NOMO-1 (cell line): ENCODE data around the gene KSR2.
"Not testable (repeated sequence)": the region's sequence is repeated elsewhere in the genome, so short reads cannot be mapped to it uniquely, and the experiment has no call there.

Source experiments
- DNase-seq, 2 experiments: peaks; one replicate each; lab custom pipeline; 2025; ENCODE audit not compliant: unreplicated experiment in 2 of 2; lab: John Stamatoyannopoulos, UW

Gene KSR2

GRCh38 chr12:117968826-117969659, at the start of gene KSR2:
Gene KSR2 (minus strand): TSS chr12:117968990. CDS start chr12:117968255, 735 bp downstream.
- DNase-seq, result no peak

- DNase-seq, result no peak
Observed at GRCh38 chr12:118017926-118018325, 49.1 kb upstream of the KSR2 start.

GRCh38 chr12:118016424-118017264, 47.9 kb upstream of the KSR2 start, which contains the start of gene RFC5:
Gene RFC5 (plus strand): TSS chr12:118016703. CDS start chr12:118016828, 125 bp downstream.
- DNase-seq, result peak; percentile 94 to 96

- no peak for DNase-seq
Observed at GRCh38 chr12:118015944-118016343, 47.2 kb upstream of the KSR2 start.

GRCh38 chr12:118015306-118015705, 46.5 kb upstream of the KSR2 start:
- DNase-seq, result no peak

GRCh38 chr12:118013283-118013682, 44.5 kb upstream of the KSR2 start:
- no peak for DNase-seq

GRCh38 chr12:118011961-118012360, 43.2 kb upstream of the KSR2 start:
- DNase-seq, result no peak

- no peak for DNase-seq
Observed at GRCh38 chr12:118011377-118011776, 42.6 kb upstream of the KSR2 start.

GRCh38 chr12:118010903-118011302, 42.1 kb upstream of the KSR2 start:
- DNase-seq, result no peak

GRCh38 chr12:117999806-118000205, 31.0 kb upstream of the KSR2 start:
- DNase-seq, result not testable (repeated sequence)

GRCh38 chr12:117998719-117999118, 29.9 kb upstream of the KSR2 start:
- DNase-seq, result no peak

- no peak for DNase-seq
Observed at GRCh38 chr12:117994551-117995438, 26.0 kb upstream of the KSR2 start.

GRCh38 chr12:117986705-117987469, 18.1 kb upstream of the KSR2 start:
- peak in 1 of 2 experiments; percentile 6 for DNase-seq

- DNase-seq, result no peak
Observed at GRCh38 chr12:117985182-117985581, 16.4 kb upstream of the KSR2 start.

- DNase-seq, result no peak
Observed at GRCh38 chr12:117981267-117981666, 12.5 kb upstream of the KSR2 start.

- DNase-seq, result peak in 1 of 2 experiments; percentile 1
Observed at GRCh38 chr12:117980616-117981015, 11.8 kb upstream of the KSR2 start.

- DNase-seq, result no peak
Observed at GRCh38 chr12:117977373-117977772, 8.6 kb upstream of the KSR2 start.

- no peak for DNase-seq
Observed at GRCh38 chr12:117975006-117975405, 6.2 kb upstream of the KSR2 start.

- DNase-seq, result no peak
Observed at GRCh38 chr12:117972301-117972700, 3.5 kb upstream of the KSR2 start.

GRCh38 chr12:117970334-117970733, 1.5 kb upstream of the KSR2 start:
- no peak for DNase-seq
